HepG2 (cell line): Measurements from ENCODE around the gene G6PC3. TPM values are rescaled to one million over a fixed set of nuclear protein-coding genes. Genes with fewer than 3 reads are reported as not detected.

Experiments used
- E2F5 ChIP-seq: sonication (generic); formaldehyde crosslinking; conservative IDR thresholded peaks from 2 replicates; pipeline ENCODE4 v1.4.0; 2020; ENCODE audit warnings: missing genetic modification reagents
- ELK4 ChIP-seq: sonication (generic); formaldehyde crosslinking; IDR thresholded peaks from 2 replicates; pipeline ENCODE4 v1.9.0; 2021; ENCODE audit warnings: missing genetic modification reagents, borderline replicate concordance
- GLI4 ChIP-seq: sonication (generic); formaldehyde crosslinking; IDR thresholded peaks from 2 replicates; pipeline ENCODE4 v1.5.1; 2020; ENCODE audit warnings: missing genetic modification reagents, mild to moderate bottlenecking, moderate library complexity, borderline replicate concordance
- GMEB1 ChIP-seq: sonication (generic); formaldehyde crosslinking; IDR thresholded peaks from 2 replicates; pipeline ENCODE4 v1.5.1; 2020; ENCODE audit warnings: missing genetic modification reagents, mild to moderate bottlenecking, borderline replicate concordance
- SIN3B ChIP-seq: fragments of 150-350 bp; IDR thresholded peaks from 2 replicates; pipeline ENCODE4 v1.6.1; 2014; ENCODE audit warnings: low read length
- SIX4 ChIP-seq: sonication (generic); formaldehyde crosslinking; IDR thresholded peaks from 2 replicates; pipeline ENCODE4 v1.4.0; 2020; ENCODE audit warnings: missing genetic modification reagents
- SP4 ChIP-seq: sonication (generic); formaldehyde crosslinking; IDR thresholded peaks from 2 replicates; pipeline ENCODE4 v1.8.1; 2023; ENCODE audit warnings: mild to moderate bottlenecking, missing genetic modification reagents
- ZNF138 ChIP-seq: sonication (generic); formaldehyde crosslinking; IDR thresholded peaks from 2 replicates; pipeline ENCODE4 v1.5.0; 2020; ENCODE audit warnings: mild to moderate bottlenecking, low read depth, missing genetic modification reagents
- ZNF646 ChIP-seq: sonication (generic); formaldehyde crosslinking; IDR thresholded peaks from 2 replicates; pipeline ENCODE4 v1.9.0; 2021; ENCODE audit warnings: mild to moderate bottlenecking, missing genetic modification reagents
- ZNF720 ChIP-seq: sonication (generic); formaldehyde crosslinking; IDR thresholded peaks from 2 replicates; pipeline ENCODE4 v1.4.0; 2020; ENCODE audit warnings: missing genetic modification reagents
- polyA plus RNA-seq, 8 experiments: library from polyadenylated mRNA; depleted of rRNA in 3 of 8; stranded (reverse) in 7 of 8; unstranded in 1 of 8; fragments of >200 nt; fragmentation: Illumina TruSeq in 4 of 8; extraction: Trizol in 4 of 8; gene quantifications; 2 replicates each; pipeline versions ENCODE4 v1.2.1 to v1.2.3, GENCODE V29; 2011 to 2016; ENCODE audit warnings: low read depth in 4 of 8, missing spikeins in 1 of 8, mixed read lengths in 1 of 8; ENCODE audit not compliant: insufficient read depth in 1 of 8
- total RNA-seq, 5 experiments: library from RNA; depleted of rRNA; stranded (reverse); fragments of >200 nt; fragmentation: Illumina TruSeq; extraction: Trizol; gene quantifications; 2 replicates each; pipeline ENCODE4 v1.2.3, GENCODE V29; 2016; ENCODE audit warnings: low read depth in 1 of 5
- TF ChIP-seq, protein P1 (sequence below): sonication (generic); formaldehyde crosslinking; IDR thresholded peaks from 2 replicates; pipeline ENCODE4 v1.5.1; 2020; ENCODE audit warnings: mild to moderate bottlenecking, missing genetic modification reagents, moderate library complexity
- TF ChIP-seq, protein P2 (sequence below), 2 experiments: fragments of 450-650 bp in 1 of 2; sonication (generic) in 1 of 2; formaldehyde crosslinking; IDR thresholded peaks; 2 replicates each; pipeline versions ENCODE4 v1.5.0 to v1.8.0; 2020 to 2022; ENCODE audit warnings: mild to moderate bottlenecking in 1 of 2, missing genetic modification reagents in 1 of 2
- TF ChIP-seq, protein P3 (sequence below): sonication (generic); formaldehyde crosslinking; IDR thresholded peaks from 2 replicates; pipeline ENCODE4 v1.8.0; 2022; ENCODE audit warnings: low read depth, missing genetic modification reagents

Gene G6PC3
- total and polyA plus RNA-seq, 2 of the 13 experiments (the other 11 are each of a cell fraction or from before 2014, with no cell fraction given): 38.5 to 75.8 TPM

DNA sequence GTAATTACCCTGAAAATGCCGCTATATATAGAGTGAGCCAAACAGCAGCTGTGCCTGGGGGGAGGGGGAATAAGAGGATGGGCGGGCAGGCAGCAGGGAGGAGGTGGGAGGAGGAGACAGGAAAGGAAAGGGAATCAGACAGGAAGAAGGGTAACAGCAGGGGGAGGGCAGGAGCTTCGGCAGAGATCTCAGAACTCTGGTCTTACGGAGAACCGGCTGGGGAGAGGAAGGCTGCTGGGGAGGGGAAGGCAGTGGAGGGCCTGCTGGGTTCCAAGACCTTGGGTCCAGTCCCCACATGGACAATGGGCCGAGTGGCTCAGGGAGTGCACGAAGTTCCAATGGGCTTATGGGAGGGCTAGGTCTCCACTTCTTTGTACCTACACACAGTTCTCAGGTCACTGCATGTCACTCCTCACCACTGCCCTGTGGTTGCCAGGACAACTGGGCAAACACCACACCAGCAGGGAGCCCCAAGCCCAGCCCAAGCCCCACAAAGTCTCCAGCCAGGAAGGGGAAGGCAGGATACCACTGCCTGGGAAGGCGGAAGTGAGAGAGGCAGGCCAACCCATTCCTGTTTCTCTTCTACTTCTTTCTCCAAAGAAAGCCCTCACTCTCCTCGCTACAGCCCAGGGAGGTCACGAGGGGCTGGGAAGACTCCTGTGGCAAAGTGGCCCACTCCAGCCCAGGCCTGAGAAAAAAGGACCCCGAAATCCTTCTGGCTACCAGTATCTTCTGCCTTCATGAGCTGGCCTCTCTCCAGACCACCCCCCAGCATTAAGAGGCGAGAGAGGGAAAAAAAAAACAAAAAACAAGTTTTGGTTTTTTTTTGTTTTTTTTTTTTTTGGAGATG lies 25.3 kb downstream of the G6PC3 start (continued):
- peak; percentile 36; the same call in 1 of the 2 replicates for TF ChIP-seq GMEB1 (CRISPR knock-in tag)
- no peak for TF ChIP-seq GLI4
- TF ChIP-seq, protein P1, sequence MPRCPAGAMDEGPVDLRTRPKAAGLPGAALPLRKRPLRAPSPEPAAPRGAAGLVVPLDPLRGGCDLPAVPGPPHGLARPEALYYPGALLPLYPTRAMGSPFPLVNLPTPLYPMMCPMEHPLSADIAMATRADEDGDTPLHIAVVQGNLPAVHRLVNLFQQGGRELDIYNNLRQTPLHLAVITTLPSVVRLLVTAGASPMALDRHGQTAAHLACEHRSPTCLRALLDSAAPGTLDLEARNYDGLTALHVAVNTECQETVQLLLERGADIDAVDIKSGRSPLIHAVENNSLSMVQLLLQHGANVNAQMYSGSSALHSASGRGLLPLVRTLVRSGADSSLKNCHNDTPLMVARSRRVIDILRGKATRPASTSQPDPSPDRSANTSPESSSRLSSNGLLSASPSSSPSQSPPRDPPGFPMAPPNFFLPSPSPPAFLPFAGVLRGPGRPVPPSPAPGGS (CRISPR knock-in tag): no peak
- TF ChIP-seq SIX4 (CRISPR knock-in tag): no peak
- TF ChIP-seq ELK4 (CRISPR knock-in tag): no peak
- no peak for TF ChIP-seq ZNF138 (CRISPR knock-in tag)
- no peak for TF ChIP-seq ZNF646
- peak; percentile 69 for TF ChIP-seq SP4 (CRISPR knock-in tag)
- no peak for TF ChIP-seq E2F5 (CRISPR knock-in tag)
- TF ChIP-seq, protein P2, sequence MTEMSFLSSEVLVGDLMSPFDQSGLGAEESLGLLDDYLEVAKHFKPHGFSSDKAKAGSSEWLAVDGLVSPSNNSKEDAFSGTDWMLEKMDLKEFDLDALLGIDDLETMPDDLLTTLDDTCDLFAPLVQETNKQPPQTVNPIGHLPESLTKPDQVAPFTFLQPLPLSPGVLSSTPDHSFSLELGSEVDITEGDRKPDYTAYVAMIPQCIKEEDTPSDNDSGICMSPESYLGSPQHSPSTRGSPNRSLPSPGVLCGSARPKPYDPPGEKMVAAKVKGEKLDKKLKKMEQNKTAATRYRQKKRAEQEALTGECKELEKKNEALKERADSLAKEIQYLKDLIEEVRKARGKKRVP (CRISPR knock-in tag; IDR thresholded peaks at IDR 0.05): no peak
- no peak for TF ChIP-seq ZNF720 (CRISPR knock-in tag)
- TF ChIP-seq SIN3B: no peak
- TF ChIP-seq, protein P3, sequence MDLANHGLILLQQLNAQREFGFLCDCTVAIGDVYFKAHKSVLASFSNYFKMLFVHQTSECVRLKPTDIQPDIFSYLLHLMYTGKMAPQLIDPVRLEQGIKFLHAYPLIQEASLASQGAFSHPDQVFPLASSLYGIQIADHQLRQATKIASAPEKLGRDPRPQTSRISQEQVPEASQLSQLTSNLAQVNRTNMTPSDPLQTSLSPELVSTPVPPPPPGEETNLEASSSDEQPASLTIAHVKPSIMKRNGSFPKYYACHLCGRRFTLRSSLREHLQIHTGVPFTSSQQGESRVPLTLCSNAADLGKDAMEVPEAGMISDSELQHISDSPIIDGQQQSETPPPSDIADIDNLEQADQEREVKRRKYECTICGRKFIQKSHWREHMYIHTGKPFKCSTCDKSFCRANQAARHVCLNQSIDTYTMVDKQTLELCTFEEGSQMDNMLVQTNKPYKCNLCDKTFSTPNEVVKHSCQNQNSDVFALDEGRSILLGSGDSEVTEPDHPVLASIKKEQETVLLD: no peak
